ENCODE data around the gene UTRN.

Gene UTRN

GRCh38 chr6:144314562-144314961 is 29.4 kb downstream of the UTRN start:
- DNase-seq, result no peak

GRCh38 chr6:144315226-144315980 is 30.3 kb downstream of the UTRN start:
- DNase-seq, result peak; percentile 10

GRCh38 chr6:144315981-144316861 is 31.1 kb downstream of the UTRN start:
- no peak for DNase-seq

- DNase-seq, result no peak
These were observed 31.7 kb downstream of the UTRN start for GRCh38 chr6:144316862-144317195.

GRCh38 chr6:144317736-144318135 is 32.6 kb downstream of the UTRN start:
- no peak for DNase-seq

- DNase-seq, result no peak
These were observed 34.1 kb downstream of the UTRN start for GRCh38 chr6:144319211-144319610.

GRCh38 chr6:144320741-144321140 is 35.6 kb downstream of the UTRN start:
- no peak for DNase-seq

GRCh38 chr6:144321839-144322591 is 36.9 kb downstream of the UTRN start:
- DNase-seq, result no peak

- DNase-seq, result no peak
These were observed 40.1 kb downstream of the UTRN start for GRCh38 chr6:144325232-144325631.

GRCh38 chr6:144326393-144326792 is 41.3 kb downstream of the UTRN start:
- DNase-seq, result no peak

- no peak for DNase-seq
These were observed 41.9 kb downstream of the UTRN start for GRCh38 chr6:144327081-144327480.

- DNase-seq, result no peak
These were observed 45.2 kb downstream of the UTRN start for GRCh38 chr6:144330017-144330987.

- DNase-seq, result no peak
These were observed 46.4 kb downstream of the UTRN start for GRCh38 chr6:144331491-144331969.

- DNase-seq, result no peak
These were observed 47.0 kb downstream of the UTRN start for GRCh38 chr6:144332177-144332576.

- no peak for DNase-seq
These were observed 49.1 kb downstream of the UTRN start for GRCh38 chr6:144334150-144334708.
